Fibroblast of skin of abdomen (primary cell): ENCODE measurements around the gene CNOT6L.
A peak's percentile ranks its signal among the peaks of the same experiment; 100 is the strongest.
"Not testable (repeated sequence)": the region's sequence is repeated elsewhere in the genome, so short reads cannot be mapped to it uniquely, and the experiment has no call there.

Experiments used
- DNase-seq: peaks from one replicate; pipeline ENCODE4 v3.0.0-alpha.2; 2013

CNOT6L gene

GRCh38 chr4:77819843-77820648 is 878 bp upstream of the CNOT6L start:
- peak; percentile 83 for DNase-seq

- DNase-seq, result peak; percentile 15
These were observed 255 bp upstream of the CNOT6L start for GRCh38 chr4:77819404-77819842.

GRCh38 chr4:77818073-77818601 is 1.0 kb downstream of the CNOT6L start:
- DNase-seq, result peak; percentile 82

- no peak for DNase-seq
These were observed 1.7 kb downstream of the CNOT6L start for GRCh38 chr4:77817304-77818072.

GRCh38 chr4:77816546-77816945 is 2.6 kb downstream of the CNOT6L start:
- no peak for DNase-seq

- DNase-seq, result no peak
These were observed 3.5 kb downstream of the CNOT6L start for GRCh38 chr4:77815636-77816035.

GRCh38 chr4:77805840-77806239 is 13.3 kb downstream of the CNOT6L start:
- DNase-seq, result no peak

- DNase-seq, result peak; percentile 37
These were observed 14.7 kb downstream of the CNOT6L start for GRCh38 chr4:77804471-77804870.

- DNase-seq, result no peak
These were observed 16.8 kb downstream of the CNOT6L start for GRCh38 chr4:77802402-77802801.

- DNase-seq, result no peak
These were observed 17.9 kb downstream of the CNOT6L start for GRCh38 chr4:77801260-77801608.

GRCh38 chr4:77800483-77801259 is 18.5 kb downstream of the CNOT6L start:
- peak; percentile 8 for DNase-seq

GRCh38 chr4:77800077-77800476 is 19.1 kb downstream of the CNOT6L start:
- no peak for DNase-seq

GRCh38 chr4:77798385-77798784 is 20.8 kb downstream of the CNOT6L start:
- DNase-seq, result no peak

GRCh38 chr4:77797239-77797638 is 21.9 kb downstream of the CNOT6L start:
- DNase-seq, result peak; percentile 20

GRCh38 chr4:77795326-77795725 is 23.8 kb downstream of the CNOT6L start:
- no peak for DNase-seq

- no peak for DNase-seq
These were observed 29.0 kb downstream of the CNOT6L start for GRCh38 chr4:77790146-77790545.

- DNase-seq, result no peak
These were observed 30.2 kb downstream of the CNOT6L start for GRCh38 chr4:77788990-77789389.

- no peak for DNase-seq
These were observed 31.2 kb downstream of the CNOT6L start for GRCh38 chr4:77787969-77788368.

GRCh38 chr4:77785669-77786068 is 33.5 kb downstream of the CNOT6L start:
- no peak for DNase-seq

GRCh38 chr4:77783895-77784294 is 35.3 kb downstream of the CNOT6L start:
- no peak for DNase-seq

GRCh38 chr4:77782102-77782835 is 36.9 kb downstream of the CNOT6L start:
- DNase-seq, result no peak

- not testable (repeated sequence) for DNase-seq
These were observed 38.4 kb downstream of the CNOT6L start for GRCh38 chr4:77780762-77781161.
